OCI-LY1 (cell line): Measurements from ENCODE around the gene SIK1.

Experiments
- CTCF ChIP-seq: fragments of 200-600 bp; sonication (generic), shearing (Covaris generic); IDR thresholded peaks from 2 replicates; pipeline ENCODE4 v1.5.1; 2017; ENCODE audit warnings: mild to moderate bottlenecking, antibody characterized with exemption, low read length, moderate library complexity, mixed read lengths
- EZH2 ChIP-seq: fragments of 200-600 bp; sonication (generic), shearing (Covaris generic); IDR thresholded peaks from 2 replicates; pipeline ENCODE4 v1.8.0; 2017; ENCODE audit warnings: borderline replicate concordance, mixed run types, mild to moderate bottlenecking, antibody characterized with exemption, low read length, moderate library complexity, mixed read lengths

- TF ChIP-seq CTCF, result no peak
- TF ChIP-seq EZH2, result no peak
Observed at GRCh38 chr21:43376478-43376882, 50.5 kb downstream of the SIK1 start.
